Activated B cell treated with CpG ODN at 0.5 μM for 24 hours (primary cell): ENCODE results near the gene FTMT. TPM values are rescaled to one million over a fixed set of nuclear protein-coding genes. Genes with fewer than 3 reads are reported as not detected.

Experiments used
- ATAC-seq: fragments of 200-7000 bp; cut with Tn5 transposase; one replicate; pipeline ENCODE4 v1.10.0; 2021; ENCODE audit warnings: low read depth, mild to moderate bottlenecking, moderate library complexity
- CTCF ChIA-PET: fragments of 350-600 bp; sonication (Branson Sonifier 250); formaldehyde crosslinking; loops from one replicate; lab custom pipeline; 2021; ENCODE audit warnings: antibody characterized with exemption; lab: Charles Lee
- POLR2A ChIA-PET: fragments of 350-600 bp; sonication (Branson Sonifier 250); formaldehyde crosslinking; loops from one replicate; lab custom pipeline; 2021; ENCODE audit warnings: antibody characterized with exemption; lab: Charles Lee
- DNase-seq: peaks from one replicate; pipeline ENCODE4 v3.0.0; 2022
- H3K27ac Mint-ChIP-seq: one replicate; pipeline ENCODE4 v1.8.0; 2020; ENCODE audit warnings: mixed read lengths
- H3K27me3 Mint-ChIP-seq: one replicate; pipeline ENCODE4 v1.8.0; 2021; ENCODE audit warnings: mixed read lengths
- H3K36me3 Mint-ChIP-seq: one replicate; pipeline ENCODE4 v1.8.0; 2021; ENCODE audit warnings: low read depth, mixed read lengths
- H3K4me1 Mint-ChIP-seq: one replicate; pipeline ENCODE4 v1.8.0; 2021; ENCODE audit warnings: mixed read lengths
- H3K4me3 Mint-ChIP-seq: one replicate; pipeline ENCODE4 v1.8.0; 2020; ENCODE audit warnings: mild to moderate bottlenecking, mixed read lengths
- H3K9me3 Mint-ChIP-seq: one replicate; pipeline ENCODE4 v1.8.0; 2020; ENCODE audit warnings: mixed read lengths
- CTCF ChIP-seq: fragments of 200-600 bp; IDR thresholded peaks from one replicate; pipeline ENCODE4 v1.8.0; 2022; ENCODE audit warnings: antibody characterized with exemption, mild to moderate bottlenecking
- intact Hi-C: fragments of 100-400 bp; cut with micrococcal nuclease; formaldehyde crosslinking; loops from one replicate; pipeline ENCODE4 v1.15.1; 2024
- total RNA-seq: library from RNA; stranded (reverse); gene quantifications from 2 replicates; pipeline ENCODE4 v1.2.3, GENCODE V29; 2022

The FTMT gene
- total RNA-seq, 1 donor from 2014 or later: not detected

- Mint-ChIP-seq H3K9me3 (peaks cover under 1% of the 10 kb centered on the region), H3K27me3 (no peaks in the 10 kb centered on the region), H3K27ac (no peak overlapping the region), H3K4me1 (no peaks in the 10 kb centered on the region), H3K4me3 (no peak overlapping the region), H3K36me3 (no peaks in the 10 kb centered on the region)
- no peak for TF ChIP-seq CTCF
- ATAC-seq (no peak), DNase-seq (no peak)
- intact Hi-C loops: no loop called here
- ChIA-PET POLR2A (no interaction called here), CTCF (no interaction called here)
Measured at GRCh38 chr5:121899346-121899745, 47.7 kb downstream of the FTMT start.

Other genes starting within 250 kb of the FTMT start
- gene SRFBP1, start 110.1 kb downstream of the FTMT start, total RNA-seq: 18.2 and 19.2 TPM in 2 replicates
- not detected in 2 replicates for gene LOX, start 226.4 kb downstream of the FTMT start, total RNA-seq